GM23248 (cell line): ENCODE measurements around the gene TRIM2. TPM values are rescaled to one million over a fixed set of nuclear protein-coding genes. Genes with fewer than 3 reads are reported as not detected.

Experiments
- DNase-seq: peaks from one replicate; pipeline ENCODE4 v3.0.0-alpha.2; 2015
- H2AFZ ChIP-seq: fragments of 200-600 bp; sonication (generic); 2 replicates; pipeline ENCODE4 v1.6.1; 2016; ENCODE audit warnings: antibody characterized with exemption
- H3F3A ChIP-seq: fragments of 200-600 bp; sonication (generic); 2 replicates; pipeline ENCODE4 v1.6.1; 2016; ENCODE audit warnings: mild to moderate bottlenecking, antibody characterized with exemption, mixed run types; ENCODE audit not compliant: insufficient read depth
- H3K27ac ChIP-seq: fragments of 200-600 bp; sonication (generic); 2 replicates; pipeline ENCODE4 v1.5.1; 2016; ENCODE audit warnings: mild to moderate bottlenecking
- H3K27me3 ChIP-seq: fragments of 200-600 bp; sonication (generic); replicated peaks from 2 replicates; pipeline ENCODE4 v1.6.1; 2016; ENCODE audit warnings: mild to moderate bottlenecking; ENCODE audit not compliant: insufficient read depth
- H3K36me3 ChIP-seq: fragments of 200-600 bp; sonication (generic); 2 replicates; pipeline ENCODE4 v1.6.1; 2016; ENCODE audit warnings: low read depth, mild to moderate bottlenecking
- H3K4me1 ChIP-seq: fragments of 200-600 bp; sonication (generic); 2 replicates; pipeline ENCODE4 v1.6.1; 2016; ENCODE audit warnings: mild to moderate bottlenecking; ENCODE audit not compliant: insufficient read depth
- H3K4me2 ChIP-seq: fragments of 200-600 bp; sonication (generic); one replicate; pipeline ENCODE4 v1.6.1; 2016; ENCODE audit warnings: mild to moderate bottlenecking; ENCODE audit not compliant: unreplicated experiment
- H3K4me3 ChIP-seq: fragments of 200-600 bp; sonication (generic); 2 replicates; pipeline ENCODE4 v1.5.1; 2016; ENCODE audit warnings: mild to moderate bottlenecking
- H3K79me2 ChIP-seq: fragments of 200-600 bp; sonication (generic); 2 replicates; pipeline ENCODE4 v1.6.1; 2016; ENCODE audit warnings: mild to moderate bottlenecking; ENCODE audit not compliant: insufficient read depth
- H3K9ac ChIP-seq: fragments of 200-600 bp; sonication (generic); 2 replicates; pipeline ENCODE4 v1.6.1; 2016; ENCODE audit warnings: mild to moderate bottlenecking
- H3K9me2 ChIP-seq: fragments of 200-600 bp; sonication (generic); 2 replicates; pipeline ENCODE4 v1.6.1; 2016; ENCODE audit warnings: mixed run types, mild to moderate bottlenecking, moderate library complexity; ENCODE audit not compliant: insufficient read depth
- H3K9me3 ChIP-seq: fragments of 200-600 bp; sonication (generic); one replicate; pipeline ENCODE4 v1.6.1; 2017; ENCODE audit warnings: low read depth
- H4K20me1 ChIP-seq: fragments of 200-600 bp; sonication (generic); 2 replicates; pipeline ENCODE4 v1.6.0; 2016; ENCODE audit not compliant: insufficient read depth
- EZH2 ChIP-seq: fragments of 200-600 bp; sonication (generic); IDR thresholded peaks from 2 replicates; pipeline ENCODE4 v1.6.1; 2018; ENCODE audit warnings: antibody characterized with exemption, mild to moderate bottlenecking; ENCODE audit not compliant: insufficient read depth, poor library complexity, severe bottlenecking
- EZH2phosphoT487 ChIP-seq: fragments of 200-600 bp; sonication (generic); IDR thresholded peaks from 2 replicates; pipeline ENCODE4 v1.6.1; 2018; ENCODE audit warnings: antibody characterized with exemption, moderate library complexity, mild to moderate bottlenecking, low read depth; ENCODE audit not compliant: insufficient read depth
- WGBS, 2 experiments: methylation state at CpG; one replicate each; pipeline ENCODE4 v1.1.6; 2015 to 2017; ENCODE audit warnings: low lambda C conversion rate in 2 of 2, low coverage in 1 of 2; ENCODE audit errors: missing lambda C conversion rate in 2 of 2; 5-methylcytosine and 5-hydroxymethylcytosine counted together
- in situ Hi-C: fragments of 300-500 bp; cut with MboI; formaldehyde crosslinking; loops from 2 replicates; pipeline ENCODE4 v1.15.0; 2020
- polyA plus RNA-seq: library from polyadenylated mRNA; unstranded; fragments of >200 nt; fragmentation: Nextera tagmentation; extraction: Ambion mirVana; gene quantifications from 2 replicates; pipeline ENCODE4 v1.2.1, GENCODE V29; 2016
- total RNA-seq: library from RNA; depleted of rRNA; stranded (reverse); fragments of >200 nt; shearing (Covaris generic); gene quantifications from 2 replicates; pipeline ENCODE4 v1.2.3, GENCODE V29; 2014

The TRIM2 gene
- total and polyA plus RNA-seq, 2 experiments from 2014 or later: 12.3 to 26.4 TPM

DNA sequence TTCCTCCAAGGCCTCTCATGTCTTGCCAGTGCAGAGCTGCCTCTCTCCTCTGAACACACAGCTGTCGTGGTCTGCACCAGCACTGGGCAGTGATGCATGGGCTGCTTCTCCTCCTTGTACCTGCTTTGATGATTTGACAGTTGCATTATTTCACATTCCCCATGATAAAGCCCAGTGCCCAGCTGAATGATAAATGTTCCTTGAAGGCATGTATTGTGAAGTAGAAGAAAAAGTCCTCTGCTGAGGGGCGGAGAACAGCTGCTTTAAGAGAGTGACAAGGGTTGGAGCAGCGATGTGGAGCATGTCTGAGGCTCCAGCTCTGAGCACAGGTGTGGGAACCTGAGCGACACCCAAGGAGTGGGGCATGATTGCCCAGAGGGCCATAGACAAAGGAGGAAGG lies 21.1 kb upstream of the TRIM2 start:
- no peaks in the 10 kb centered on the region for H4K20me1 ChIP-seq
- H2AFZ ChIP-seq: no peak overlapping the region
- H3K4me1 ChIP-seq: peaks cover 7% of the 10 kb centered on the region; the same call in 1 of the 2 replicates
- H3K36me3 ChIP-seq: no peaks in the 10 kb centered on the region
- no peaks in the 10 kb centered on the region for H3K79me2 ChIP-seq
- no peak overlapping the region for H3K9ac ChIP-seq
- DNase-seq: no peak
- no peaks in the 10 kb centered on the region for H3K9me2 ChIP-seq
- H3K9me3 ChIP-seq: no peaks in the 10 kb centered on the region
- H3K4me2 ChIP-seq: no peak overlapping the region
- 77 to 84% methylated on average over 4 of the region's 4 CpGs for WGBS, 2 experiments
- TF ChIP-seq EZH2 (no peak), EZH2phosphoT487 (no peak)
- H3K27me3 ChIP-seq: no peaks in the 10 kb centered on the region
- in situ Hi-C loops: no loop called here
- H3K4me3 ChIP-seq: no peak overlapping the region
- H3K27ac ChIP-seq: no peak overlapping the region
- no peaks in the 10 kb centered on the region for H3F3A ChIP-seq

GRCh38 chr4:153185331-153185852 lies 18.9 kb upstream of the TRIM2 start:
- H3K4me3 ChIP-seq: no peak overlapping the region
- no peak overlapping the region for H3K4me2 ChIP-seq
- no peak for DNase-seq
- H3K9me3 ChIP-seq: no peaks in the 10 kb centered on the region
- no peaks in the 10 kb centered on the region for H3K79me2 ChIP-seq
- H4K20me1 ChIP-seq: no peaks in the 10 kb centered on the region
- no peaks in the 10 kb centered on the region for H3K9me2 ChIP-seq
- H3F3A ChIP-seq: 0 out of 2 replicates have a peak, but pooled peaks cover 9% of the 10 kb centered on the region
- TF ChIP-seq EZH2phosphoT487 (no peak), EZH2 (no peak)
- no peak overlapping the region for H3K27ac ChIP-seq
- no peak overlapping the region for H3K9ac ChIP-seq
- H3K36me3 ChIP-seq: no peaks in the 10 kb centered on the region
- no peak overlapping the region for H2AFZ ChIP-seq
- no peaks in the 10 kb centered on the region for H3K27me3 ChIP-seq
- 62 to 68% methylated on average over 2 of the region's 2 CpGs for WGBS, 2 experiments
- H3K4me1 ChIP-seq: peaks cover 3% of the 10 kb centered on the region; the same call in 1 of the 2 replicates
- in situ Hi-C loops: no loop called here

- Histone ChIP-seq H3K4me2 (no peak overlapping the region), H3K79me2 (no peaks in the 10 kb centered on the region), H3K9me2 (no peaks in the 10 kb centered on the region), H3K27ac (no peak overlapping the region), H3K36me3 (no peaks in the 10 kb centered on the region), H3K4me3 (no peak overlapping the region), H2AFZ (no peak overlapping the region), H3F3A (0 out of 2 replicates have a peak, but pooled peaks cover 9% of the 10 kb centered on the region), H3K4me1 (peaks cover 3% of the 10 kb centered on the region; the same call in 1 of the 2 replicates), H3K9me3 (no peaks in the 10 kb centered on the region), H4K20me1 (no peaks in the 10 kb centered on the region), H3K27me3 (no peaks in the 10 kb centered on the region), H3K9ac (no peak overlapping the region)
- DNase-seq: no peak
- TF ChIP-seq EZH2phosphoT487 (no peak), EZH2 (no peak)
- 74 to 77% methylated on average over 12 of the region's 12 CpGs for WGBS, 2 experiments
- in situ Hi-C loops: no loop called here
Measured at GRCh38 chr4:153186046-153186728, 18.1 kb upstream of the TRIM2 start.

DNA sequence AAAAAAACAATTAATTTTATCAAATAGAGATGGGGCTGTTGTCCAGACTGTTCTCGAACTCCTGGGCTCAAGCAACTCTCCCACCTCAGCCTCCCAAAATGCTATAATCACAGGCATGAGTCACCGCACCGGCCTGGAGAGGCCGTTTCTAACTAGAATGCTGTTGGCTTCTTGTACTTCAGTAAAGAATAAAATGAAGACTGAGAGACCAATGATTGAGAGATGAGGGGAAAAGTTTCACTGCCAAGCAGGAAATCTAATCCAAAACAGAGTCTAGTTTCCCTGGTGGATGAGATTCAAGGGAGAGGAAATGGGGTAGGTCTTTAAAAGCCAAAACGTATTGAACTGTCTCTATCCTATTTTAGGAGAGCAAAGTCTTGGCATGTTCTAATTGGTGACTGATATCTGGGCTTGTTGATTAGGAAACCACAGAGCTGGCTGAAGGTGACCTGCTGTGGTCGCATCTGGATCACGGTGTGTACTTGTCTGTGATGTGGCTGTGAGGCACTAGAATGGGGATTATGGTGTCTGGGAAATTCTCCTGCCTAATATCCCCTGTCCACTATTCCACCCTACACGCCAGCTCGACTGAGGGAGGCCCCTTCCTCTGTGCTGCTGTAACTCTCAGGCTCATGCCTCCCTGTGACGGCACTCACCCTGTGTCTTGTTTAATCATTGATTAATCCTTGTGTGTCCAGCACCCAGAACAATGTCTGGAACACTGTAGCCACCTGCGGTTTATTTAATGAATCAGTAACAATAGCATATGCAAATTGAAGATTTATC lies 15.0 kb upstream of the TRIM2 start:
- DNase-seq: peak; percentile 59
- Histone ChIP-seq H3K79me2 (no peaks in the 10 kb centered on the region), H3K9me2 (no peaks in the 10 kb centered on the region), H3K27ac (no peak overlapping the region), H2AFZ (peak overlapping the region; percentile 50; the same call in 1 of the 2 replicates), H3K9ac (no peak overlapping the region), H3K36me3 (no peaks in the 10 kb centered on the region), H4K20me1 (no peaks in the 10 kb centered on the region), H3K4me3 (no peak overlapping the region), H3K9me3 (no peaks in the 10 kb centered on the region), H3K4me1 (peaks cover 3% of the 10 kb centered on the region; the same call in 1 of the 2 replicates), H3K4me2 (no peak overlapping the region), H3K27me3 (no peaks in the 10 kb centered on the region), H3F3A (0 out of 2 replicates have a peak, but pooled peaks cover 9% of the 10 kb centered on the region)
- WGBS, 2 experiments: 38 to 42% methylated on average over 11 of the region's 11 CpGs
- in situ Hi-C loops: no loop called here
- TF ChIP-seq EZH2phosphoT487 (no peak), EZH2 (no peak)
